Common myeloid progenitor, CD34-positive (primary cell): ENCODE measurements around the gene LAMA3.
A peak's percentile ranks its signal among the peaks of the same experiment; 100 is the strongest.
"Not testable (repeated sequence)": the region's sequence is repeated elsewhere in the genome, so short reads cannot be mapped to it uniquely, and the experiment has no call there.

Source experiments
- CTCF ChIA-PET: fragments of 350-600 bp; sonication (Branson Sonifier 250); formaldehyde crosslinking; loops from one replicate; lab custom pipeline; 2021; ENCODE audit warnings: antibody characterized with exemption; lab: Charles Lee
- POLR2A ChIA-PET: fragments of 350-600 bp; sonication (Branson Sonifier 250); formaldehyde crosslinking; loops from one replicate; lab custom pipeline; 2021; ENCODE audit warnings: antibody characterized with exemption; lab: Charles Lee
- DNase-seq, 3 donors: peaks; one replicate each; pipeline versions ENCODE4 v3.0.0 to v3.0.0-alpha.2; 2013
- H3K27ac ChIP-seq, 2 experiments: 1 replicate in 1 of 2; 2 replicates in 1 of 2; pipeline ENCODE4 v1.7.0; 2013; ENCODE audit warnings: inconsistent platforms in 2 of 2, low read length in 2 of 2, mild to moderate bottlenecking in 2 of 2, low read depth in 1 of 2, moderate library complexity in 1 of 2; ENCODE audit not compliant: severe bottlenecking in 2 of 2, insufficient read depth in 1 of 2, poor library complexity in 1 of 2
- H3K27me3 ChIP-seq, 5 experiments: replicated peaks in 2 of 5; 1 replicate in 3 of 5; 2 replicates in 2 of 5; pipeline versions ENCODE4 v1.6.1 to v1.7.0; 2013; ENCODE audit warnings: low read length in 4 of 5, mild to moderate bottlenecking in 2 of 5, moderate library complexity in 2 of 5, inconsistent platforms in 1 of 5; ENCODE audit not compliant: insufficient read depth in 5 of 5, control insufficient read depth in 4 of 5
- H3K36me3 ChIP-seq, 4 experiments: 1 replicate in 2 of 4; 2 replicates in 2 of 4; pipeline versions ENCODE4 v1.6.1 to v1.7.0; 2013; ENCODE audit warnings: low read length in 3 of 4, control low read depth in 1 of 4, mild to moderate bottlenecking in 1 of 4; ENCODE audit not compliant: control insufficient read depth in 4 of 4, insufficient read depth in 4 of 4
- H3K4me1 ChIP-seq, 4 experiments: 1 replicate in 3 of 4; 2 replicates in 1 of 4; pipeline versions ENCODE4 v1.6.1 to v1.7.1; 2013; ENCODE audit warnings: low read length in 3 of 4, mild to moderate bottlenecking in 3 of 4, control low read depth in 1 of 4, inconsistent platforms in 1 of 4, moderate library complexity in 1 of 4; ENCODE audit not compliant: control insufficient read depth in 4 of 4, insufficient read depth in 4 of 4; ENCODE audit errors: control extremely low read depth in 1 of 4
- H3K4me3 ChIP-seq, 7 experiments: 1 replicate in 4 of 7; 2 replicates in 3 of 7; pipeline versions ENCODE4 v1.5.1 to v1.7.0; 2013; ENCODE audit warnings: mild to moderate bottlenecking in 7 of 7, low read length in 6 of 7, moderate library complexity in 6 of 7, inconsistent platforms in 2 of 7, low read depth in 2 of 7, control low read depth in 1 of 7; ENCODE audit not compliant: insufficient read depth in 4 of 7, control insufficient read depth in 1 of 7; ENCODE audit errors: extremely low read depth in 1 of 7
- H3K9me3 ChIP-seq, 5 experiments: 1 replicate in 4 of 5; 2 replicates in 1 of 5; pipeline versions ENCODE4 v1.6.1 to v1.7.1; 2013; ENCODE audit warnings: low read length in 4 of 5, mild to moderate bottlenecking in 2 of 5, inconsistent platforms in 1 of 5, low read depth in 1 of 5, moderate library complexity in 1 of 5; ENCODE audit not compliant: control insufficient read depth in 4 of 5, insufficient read depth in 2 of 5; ENCODE audit errors: control extremely low read depth in 1 of 5
- whole genome bisulfite sequencing: methylation state at CpG from one replicate; pipeline ENCODE4 v1.1.5; 2013; ENCODE audit not compliant: insufficient coverage; 5-methylcytosine and 5-hydroxymethylcytosine counted together

Gene LAMA3

DNA sequence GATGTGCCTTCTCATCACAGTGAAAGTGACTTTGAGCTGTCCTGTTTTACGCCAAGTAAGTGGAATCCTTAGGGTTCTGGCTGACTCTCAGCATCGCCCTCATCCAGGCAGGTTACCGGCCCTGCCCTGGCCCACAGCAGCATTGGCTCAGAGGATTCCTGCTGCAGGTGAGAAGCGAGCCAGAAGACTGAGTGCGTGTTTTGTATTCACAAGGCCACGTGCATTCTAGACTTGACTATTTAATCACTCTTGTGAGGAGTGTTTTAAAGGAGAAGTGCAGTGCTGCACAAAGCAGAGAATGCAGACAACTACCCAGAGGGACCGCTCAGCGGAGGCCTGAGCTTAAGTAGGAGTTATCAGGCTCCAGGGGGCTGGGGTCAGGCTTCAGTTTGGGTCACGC lies 48.3 kb downstream of the LAMA3 start:
- DNase-seq, result no peak
- Histone ChIP-seq H3K4me3 (no peak overlapping the region), H3K27ac (no peak overlapping the region), H3K27me3 (no peaks in the 10 kb centered on the region), H3K4me1 (peaks cover 8 to 35% (median 30%) of the 10 kb centered on the region in 4 experiments), H3K36me3 (no peaks in the 10 kb centered on the region), H3K9me3 (no peaks in the 10 kb centered on the region)
- WGBS, result 79% methylated on average over 7 of the region's 9 CpGs
- ChIA-PET POLR2A (no interaction called here), CTCF (no interaction called here)

DNA sequence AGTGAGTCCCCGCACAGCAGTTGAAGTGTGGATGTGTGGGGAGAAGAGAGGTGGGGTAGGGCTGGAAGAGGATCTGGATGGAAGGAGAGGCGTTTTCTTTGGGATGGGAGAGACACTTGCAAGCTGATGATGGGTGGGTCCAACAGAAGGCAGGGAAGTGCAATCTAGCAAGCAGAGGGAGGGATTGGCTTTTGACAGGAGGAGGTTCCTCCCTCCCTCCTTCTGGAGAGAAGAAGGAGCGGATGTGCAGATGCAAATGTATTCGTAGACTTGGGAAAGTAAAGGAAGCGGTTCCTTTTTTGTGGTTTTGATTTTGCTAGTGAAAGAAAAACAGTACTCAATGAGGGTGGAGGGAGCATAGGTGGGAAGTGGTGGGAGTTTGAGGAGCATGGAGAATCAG lies 48.9 kb downstream of the LAMA3 start:
- POLR2A ChIA-PET, result no interaction called here
- peaks cover 8 to 35% (median 30%) of the 10 kb centered on the region in 4 experiments for H3K4me1 ChIP-seq
- H3K27ac ChIP-seq, result no peak overlapping the region
- no peak overlapping the region for H3K4me3 ChIP-seq
- no peaks in the 10 kb centered on the region for H3K9me3 ChIP-seq
- no peak for DNase-seq
- 36% methylated on average over 3 of the region's 5 CpGs for WGBS
- H3K36me3 ChIP-seq, result no peaks in the 10 kb centered on the region
- CTCF ChIA-PET, result interaction anchor here (0.8 kb wide), 1 partner anchor 34 kb away, joined by 3 read pairs; no protein-coding TSS in a partner anchor
- no peaks in the 10 kb centered on the region for H3K27me3 ChIP-seq

DNA sequence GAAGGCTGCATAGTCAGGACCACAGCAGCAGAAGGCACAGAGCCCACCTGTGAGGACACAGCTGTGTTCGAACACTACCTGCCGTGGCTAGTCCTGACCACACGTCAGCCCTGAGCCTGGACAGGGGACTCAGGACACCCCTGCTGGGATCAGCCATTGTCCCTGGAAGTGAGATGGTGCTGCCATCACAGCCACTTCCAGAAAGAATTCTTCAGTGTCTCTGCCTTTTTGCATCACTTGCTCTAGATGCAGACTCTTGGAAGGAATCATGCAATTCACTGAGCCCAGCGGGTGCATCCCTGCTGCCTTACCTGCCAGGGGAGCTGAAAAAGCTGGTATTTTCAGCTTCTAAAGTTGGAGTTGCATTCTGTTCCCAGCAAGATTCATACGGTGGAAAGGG lies 49.3 kb downstream of the LAMA3 start:
- Histone ChIP-seq H3K36me3 (no peaks in the 10 kb centered on the region), H3K4me3 (no peak overlapping the region), H3K27me3 (no peaks in the 10 kb centered on the region), H3K9me3 (no peaks in the 10 kb centered on the region), H3K4me1 (peaks cover 8 to 35% (median 30%) of the 10 kb centered on the region in 4 experiments), H3K27ac (no peak overlapping the region)
- no peak for DNase-seq
- WGBS, result 92% methylated on average over 5 of the region's 5 CpGs
- ChIA-PET CTCF (interaction anchor here (0.8 kb wide), 1 partner anchor 35 kb away, joined by 3 read pairs; no protein-coding TSS in a partner anchor), POLR2A (no interaction called here)

DNA sequence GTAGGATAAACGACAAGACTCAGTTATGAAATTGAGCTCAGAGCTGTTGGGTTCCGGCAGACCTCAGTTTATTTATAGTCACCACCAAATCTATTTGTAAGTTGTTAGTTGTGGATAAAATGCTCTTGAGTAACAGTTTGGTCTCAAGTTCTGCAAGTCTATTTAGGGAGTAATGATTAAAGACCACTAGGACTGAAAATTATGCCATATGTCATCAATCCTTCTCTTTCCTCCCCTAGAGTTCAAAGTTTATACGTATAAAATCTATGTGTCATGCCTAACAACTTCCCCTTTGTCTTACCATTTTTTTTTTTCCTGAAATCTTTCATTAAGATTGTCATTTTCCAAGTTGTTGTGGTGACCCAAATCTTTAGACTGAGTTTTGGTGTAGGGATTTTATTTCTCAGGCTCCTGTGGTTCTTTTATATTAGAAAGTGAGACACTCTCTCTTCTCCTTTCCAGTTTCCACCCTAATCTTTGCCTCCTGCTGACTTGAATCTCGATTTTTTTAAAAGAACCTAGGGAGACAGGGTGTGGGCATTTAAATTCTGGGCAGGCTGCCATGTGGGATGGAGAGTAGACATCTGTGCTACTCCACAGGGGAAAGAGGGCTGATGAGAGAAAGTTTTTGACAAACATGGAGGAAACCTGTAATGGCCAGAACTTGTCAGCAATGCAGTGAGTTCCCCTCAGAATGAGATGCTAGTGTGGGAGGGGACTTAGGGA lies 51.0 kb downstream of the LAMA3 start:
- POLR2A ChIA-PET, result no interaction called here
- Histone ChIP-seq H3K4me1 (peaks cover 8 to 26% (median 22%) of the 10 kb centered on the region in 4 experiments), H3K27me3 (no peaks in the 10 kb centered on the region), H3K27ac (no peak overlapping the region), H3K36me3 (no peaks in the 10 kb centered on the region), H3K9me3 (no peaks in the 10 kb centered on the region), H3K4me3 (no peak overlapping the region)
- CTCF ChIA-PET, result no interaction called here
- no CpG with 5 or more reads among the region's 4 CpGs for WGBS
- DNase-seq, result peak in 2 of 3 donors; percentile 54 to 69

DNA sequence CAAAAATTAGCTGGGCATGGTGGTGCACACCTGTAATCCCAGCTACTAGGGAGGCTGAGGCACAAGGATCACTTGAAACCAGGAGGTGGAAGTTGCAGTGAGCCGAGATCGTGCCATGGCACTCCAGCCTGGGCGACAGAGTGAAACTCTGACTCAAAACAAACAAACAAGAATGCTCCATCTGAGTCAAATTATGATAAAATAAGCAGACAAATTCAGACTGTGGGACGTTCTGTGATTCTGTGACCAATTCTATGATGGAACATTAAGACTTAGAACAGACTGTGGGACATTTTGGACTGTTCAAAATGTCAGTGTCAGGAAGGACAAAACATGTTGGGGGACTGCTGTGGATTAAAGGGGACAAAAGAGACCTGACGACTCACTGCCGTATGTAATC lies 52.7 kb downstream of the LAMA3 start:
- H3K4me3 ChIP-seq, POLR2A ChIA-PET, H3K27ac ChIP-seq, CTCF ChIA-PET, H3K27me3 ChIP-seq, H3K36me3 ChIP-seq, H3K9me3 ChIP-seq, DNase-seq: not testable (repeated sequence)
- H3K4me1 ChIP-seq, result peaks cover 8 to 21% (median 18%) of the 10 kb centered on the region in 4 experiments
- 93% methylated on average over 5 of the region's 6 CpGs for WGBS

DNA sequence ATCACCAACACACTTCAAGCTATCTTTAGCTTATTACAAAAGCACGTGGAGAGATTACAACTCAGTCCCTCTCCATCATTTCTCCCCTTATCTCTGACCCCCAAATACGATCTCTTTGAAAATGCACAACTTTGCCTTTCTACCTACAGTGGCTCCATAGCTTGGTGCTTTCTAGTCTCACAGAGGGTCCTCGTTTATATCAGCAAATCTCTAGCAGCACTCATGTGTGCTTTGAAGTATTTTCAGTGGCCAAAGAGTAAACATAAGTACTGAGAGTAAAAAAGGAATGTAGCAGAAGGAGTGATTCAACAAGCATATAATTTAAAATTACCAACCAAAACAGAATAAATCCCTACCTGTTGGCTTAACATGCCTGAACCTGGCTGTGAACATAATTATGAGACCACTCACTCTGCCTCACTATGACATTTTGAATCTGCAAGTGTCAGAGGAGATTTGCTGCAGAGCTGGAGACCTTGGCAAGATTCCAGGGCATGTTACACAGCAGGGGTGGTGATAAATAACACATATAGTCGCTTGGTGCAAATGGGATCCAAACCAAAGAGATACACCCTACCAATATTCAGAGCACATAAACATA lies 54.6 kb downstream of the LAMA3 start:
- ChIA-PET CTCF (interaction anchor here (1.1 kb wide), 1 partner anchor 13 kb away, joined by 3 read pairs; no protein-coding TSS in a partner anchor), POLR2A (no interaction called here)

DNA sequence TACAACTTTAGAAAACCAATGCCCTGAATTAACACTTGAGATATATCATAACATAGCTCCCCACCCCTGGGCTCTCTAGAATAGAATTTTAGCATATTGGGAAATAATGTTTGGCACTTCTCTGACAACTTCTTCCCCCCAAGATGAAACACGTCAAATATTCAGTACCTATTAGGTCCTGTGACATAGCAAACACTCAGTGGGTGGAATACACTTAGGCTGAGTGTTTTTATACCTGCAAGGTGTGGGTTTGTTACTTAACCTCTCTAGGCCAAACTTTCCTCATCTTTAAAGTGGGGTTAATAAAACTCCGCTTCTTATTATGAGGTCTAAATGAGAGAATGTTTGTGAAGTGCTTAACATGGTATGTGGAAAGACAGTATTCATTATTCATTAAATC lies 56.1 kb downstream of the LAMA3 start:
- CTCF ChIA-PET, result no interaction called here
- no peaks in the 10 kb centered on the region for H3K36me3 ChIP-seq
- peaks cover 2 to 5% (median 4%) of the 10 kb centered on the region in 4 experiments for H3K4me1 ChIP-seq
- no CpG with 5 or more reads among the region's 2 CpGs for WGBS
- no peaks in the 10 kb centered on the region for H3K27me3 ChIP-seq
- no peak overlapping the region for H3K4me3 ChIP-seq
- DNase-seq, result no peak
- POLR2A ChIA-PET, result interaction anchor here (0.5 kb wide), 1 partner anchor 233 kb away, joined by 3 read pairs; no protein-coding TSS in a partner anchor
- H3K27ac ChIP-seq, result no peak overlapping the region
- H3K9me3 ChIP-seq, result no peaks in the 10 kb centered on the region

More for the DNA sequence above, 54.6 kb downstream of the LAMA3 start:
- no peak overlapping the region for H3K4me3 ChIP-seq
- H3K36me3 ChIP-seq, result no peaks in the 10 kb centered on the region
- H3K4me1 ChIP-seq, result peaks cover 2 to 12% (median 6%) of the 10 kb centered on the region in 4 experiments
- DNase-seq, result no peak
- no peak overlapping the region for H3K27ac ChIP-seq
- H3K9me3 ChIP-seq, result no peaks in the 10 kb centered on the region
- WGBS, result 98% methylated on average over 3 of the region's 4 CpGs
- H3K27me3 ChIP-seq, result no peaks in the 10 kb centered on the region
